Sciatic nerve (tissue), 2 donors: ENCODE results near the gene ATAD3B. TPM values are rescaled to one million over a fixed set of nuclear protein-coding genes. Genes with fewer than 3 reads are reported as not detected.

Experiments
- ATAC-seq: fragments of 200-7000 bp; cut with Tn5 transposase; one replicate; pipeline ENCODE4 v1.9.1; 2020; ENCODE audit warnings: mild to moderate bottlenecking, moderate library complexity
- DNase-seq: peaks from one replicate; pipeline ENCODE4 v3.0.0-alpha.2; 2020; ENCODE audit warnings: low spot score
- intact Hi-C: fragments of 100-400 bp; cut with DNase I; formaldehyde crosslinking; loops from one replicate; pipeline ENCODE4 v1.14.2; 2022
- total RNA-seq: library from RNA; stranded (reverse); fragmentation: NEBNext Ultra II Directional; extraction: Animal tissue kit (Norgen Biotek cat#: 25700); gene quantifications from one replicate; pipeline ENCODE4 v1.2.1, GENCODE V29; 2021
- donor health status: DM: no; HTN: no; CAD: no.
- donor health status: DM: no; HTN: no; CAD: no.

ATAD3B gene
- total RNA-seq, 1 donor from 2014 or later: 28.6 TPM

DNA sequence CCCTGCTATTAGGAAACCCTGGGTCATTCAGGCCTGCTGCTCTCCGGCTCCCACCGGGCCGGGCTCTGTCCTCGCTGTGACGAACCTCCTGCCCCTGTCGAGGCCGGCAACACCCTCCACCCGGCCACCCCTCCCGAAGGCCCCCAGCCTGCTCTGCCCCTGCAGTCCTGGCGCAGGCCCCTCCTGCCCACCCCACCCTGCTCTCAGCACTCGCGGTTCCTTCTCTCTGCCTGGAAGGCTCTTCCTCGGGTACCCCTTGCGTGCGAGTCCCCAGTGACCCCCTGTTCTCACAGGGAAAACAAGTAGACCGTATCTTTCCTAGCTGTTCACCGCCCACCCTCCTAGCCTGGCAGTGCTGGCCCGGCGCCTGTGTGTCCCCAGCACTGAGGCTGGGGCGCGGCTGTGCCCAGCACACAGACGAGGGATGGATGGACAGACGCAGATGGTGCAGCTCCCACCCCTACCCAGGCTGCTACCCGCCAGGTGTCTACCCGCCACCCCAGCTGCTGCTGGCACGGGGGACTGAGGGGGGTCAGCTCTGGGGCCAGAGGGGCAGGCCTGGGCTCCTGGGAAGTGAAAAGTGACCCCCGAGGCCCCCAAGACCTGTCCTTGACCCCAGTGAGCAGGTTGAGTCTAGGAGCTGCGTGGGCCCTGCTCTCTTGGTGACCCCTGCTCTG is 39.2 kb upstream of the ATAD3B start:
- no peak for DNase-seq
- intact Hi-C loops: no loop called here
- peak; percentile 0 for ATAC-seq

DNA sequence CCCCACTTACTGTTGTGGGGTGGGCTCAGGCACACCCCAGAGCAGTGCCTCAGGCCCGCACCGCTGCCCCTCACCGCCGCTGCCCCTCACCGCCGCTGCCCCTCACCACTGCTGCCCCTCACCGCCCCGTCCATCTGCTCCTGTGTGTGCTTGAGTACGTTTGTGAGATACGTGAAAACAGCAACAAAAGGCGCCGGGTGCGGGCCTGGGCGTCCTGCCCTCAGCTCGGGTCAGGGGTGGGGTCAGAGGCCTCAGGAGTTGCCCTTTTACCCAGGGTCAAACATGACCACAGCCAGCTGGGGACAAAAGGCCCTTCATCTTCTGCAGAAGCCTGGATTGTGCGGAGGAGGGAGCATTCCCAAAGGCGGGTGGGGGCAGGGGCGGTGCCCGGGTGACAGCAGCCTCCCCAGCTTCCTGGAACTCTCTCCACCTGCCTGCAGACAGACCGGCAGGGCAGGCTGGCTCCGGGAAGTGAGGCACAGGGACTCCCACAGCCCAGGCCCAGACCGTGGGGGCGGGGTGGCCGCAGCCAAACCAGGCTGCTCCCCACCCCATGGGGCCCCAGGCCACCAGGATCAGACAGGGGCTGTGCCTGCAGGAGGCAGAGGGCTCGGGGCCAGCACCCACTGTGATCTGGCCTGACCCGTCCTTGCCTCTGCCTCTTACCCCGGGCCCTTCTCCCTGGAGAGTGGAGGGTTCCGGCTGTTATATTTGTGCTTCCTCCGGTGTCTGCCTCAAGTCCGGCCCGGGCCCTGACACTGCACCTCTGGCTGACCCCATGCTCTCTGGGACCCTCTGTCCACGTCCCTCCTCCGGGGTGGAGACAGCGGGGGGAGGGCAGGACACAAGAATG is 38.4 kb upstream of the ATAD3B start:
- peak; percentile 33 for ATAC-seq
- peak; percentile 82 for DNase-seq
- intact Hi-C loops: no loop called here

DNA sequence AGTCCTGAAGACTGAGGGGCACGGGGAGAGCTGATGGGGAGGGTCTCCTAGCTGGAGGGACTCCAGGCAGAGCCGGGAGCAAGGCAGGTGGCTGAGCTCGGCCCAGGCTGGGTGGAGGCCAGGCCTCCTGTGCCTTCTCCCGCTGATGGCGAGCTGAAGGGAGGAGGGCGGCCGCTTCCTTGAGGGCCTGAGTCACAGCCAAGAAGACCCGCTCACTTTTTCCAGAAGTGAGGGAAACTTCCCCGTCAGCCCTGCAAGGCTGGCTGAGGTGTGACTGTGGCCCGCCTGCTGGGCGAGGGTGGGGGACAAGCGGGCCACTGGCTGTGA is 37.8 kb upstream of the ATAD3B start:
- DNase-seq (no peak), ATAC-seq (no peak)
- intact Hi-C loops: no loop called here

DNA sequence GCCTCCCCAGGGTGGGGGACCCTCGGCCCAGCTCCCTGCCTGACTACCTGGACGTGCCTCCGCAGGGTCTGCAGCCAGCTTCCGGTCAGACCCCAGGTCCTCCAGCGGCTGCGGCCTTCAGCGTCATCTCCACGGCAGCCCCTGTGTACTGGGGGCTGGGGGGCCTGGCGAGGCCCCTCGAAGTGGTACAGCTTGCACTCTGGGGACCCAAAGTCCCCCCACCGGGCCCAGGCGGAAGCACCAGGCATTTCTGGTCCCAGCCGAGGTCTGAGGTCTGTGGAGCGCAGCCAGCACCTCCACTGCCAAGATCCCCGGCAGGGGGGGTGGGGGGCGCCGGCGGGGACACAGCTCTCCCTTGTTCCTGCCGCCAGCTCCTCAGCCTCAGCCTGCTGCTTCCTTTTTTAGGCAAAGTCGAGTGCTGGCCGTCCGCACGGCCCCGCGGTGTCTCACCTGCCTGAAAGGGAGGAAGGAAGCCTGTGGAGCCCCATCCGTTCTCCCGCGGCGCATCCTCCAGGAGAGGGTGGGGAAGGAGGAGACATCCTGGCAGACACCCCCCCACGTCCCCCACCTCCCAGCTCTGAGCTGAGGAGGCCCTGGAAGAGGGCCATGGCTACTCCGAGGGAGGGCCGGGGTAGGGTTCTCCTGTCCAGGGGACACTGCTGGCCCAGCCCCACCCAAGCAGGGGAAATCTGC is 37.3 kb upstream of the ATAD3B start:
- DNase-seq (peak; percentile 85), ATAC-seq (peak; percentile 40)
- intact Hi-C loops: no loop called here

DNA sequence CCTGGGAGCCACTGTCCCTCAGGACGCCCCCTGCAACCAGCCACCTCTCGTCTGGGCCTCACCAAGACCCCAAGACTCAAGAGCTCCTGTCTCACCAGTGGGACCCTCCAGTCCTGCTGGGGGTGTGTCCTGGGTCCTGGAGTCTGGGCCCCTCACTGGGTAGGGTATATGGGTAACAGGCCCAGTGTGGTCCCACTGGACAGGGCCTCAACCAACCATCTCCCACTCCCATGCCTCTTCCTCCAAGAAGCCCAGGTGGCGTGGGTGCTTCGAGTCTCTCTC is 36.8 kb upstream of the ATAD3B start:
- ATAC-seq (no peak), DNase-seq (no peak)
- intact Hi-C loops: no loop called here

DNA sequence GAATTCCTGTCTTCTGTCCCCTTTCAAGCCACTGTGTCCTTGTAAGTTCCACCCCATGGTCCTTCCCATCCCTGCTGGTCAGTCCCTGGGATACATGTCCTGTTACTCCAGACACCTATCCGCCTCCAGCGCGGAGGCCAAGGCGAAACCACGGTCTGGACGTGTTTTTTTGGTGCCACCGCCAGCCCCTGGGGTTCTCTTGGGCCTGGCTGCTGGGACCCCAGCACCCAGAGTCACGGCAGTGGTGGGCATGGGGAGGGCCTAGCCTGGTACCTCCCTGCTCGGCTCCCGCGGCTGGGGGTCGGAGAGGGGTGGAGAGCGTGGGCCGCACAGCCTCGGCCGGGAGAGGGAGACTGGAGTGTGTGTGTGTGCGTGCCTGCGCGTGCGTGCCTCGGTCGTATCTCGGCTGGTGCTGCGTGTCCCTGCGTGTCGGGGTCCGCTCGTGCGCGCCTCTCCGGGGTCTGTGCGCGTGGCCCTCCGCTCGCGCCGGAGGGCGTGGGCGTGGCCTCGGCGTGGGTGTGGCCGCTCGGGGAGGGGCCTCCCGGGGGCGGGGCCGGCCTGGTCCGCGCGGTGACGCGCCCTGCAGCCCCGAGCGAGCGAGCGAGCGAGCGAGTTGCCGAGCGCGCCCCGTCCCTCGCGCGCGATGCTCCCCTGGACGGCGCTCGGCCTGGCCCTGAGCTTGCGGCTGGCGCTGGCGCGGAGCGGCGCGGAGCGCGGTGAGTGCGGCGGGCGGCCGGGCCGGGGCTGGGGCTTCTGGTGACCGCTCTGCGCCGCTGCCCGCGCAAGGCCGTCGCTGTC is 36.3 kb upstream of the ATAD3B start, which contains the start of gene VWA1:
TSS of gene VWA1 (plus strand) at position 585 of the 798 bp plus-strand sequence. CDS start at position 644, 59 bp downstream.
- DNase-seq (peak; percentile 86), ATAC-seq (peak; percentile 35)
- intact Hi-C loops: no loop called here

DNA sequence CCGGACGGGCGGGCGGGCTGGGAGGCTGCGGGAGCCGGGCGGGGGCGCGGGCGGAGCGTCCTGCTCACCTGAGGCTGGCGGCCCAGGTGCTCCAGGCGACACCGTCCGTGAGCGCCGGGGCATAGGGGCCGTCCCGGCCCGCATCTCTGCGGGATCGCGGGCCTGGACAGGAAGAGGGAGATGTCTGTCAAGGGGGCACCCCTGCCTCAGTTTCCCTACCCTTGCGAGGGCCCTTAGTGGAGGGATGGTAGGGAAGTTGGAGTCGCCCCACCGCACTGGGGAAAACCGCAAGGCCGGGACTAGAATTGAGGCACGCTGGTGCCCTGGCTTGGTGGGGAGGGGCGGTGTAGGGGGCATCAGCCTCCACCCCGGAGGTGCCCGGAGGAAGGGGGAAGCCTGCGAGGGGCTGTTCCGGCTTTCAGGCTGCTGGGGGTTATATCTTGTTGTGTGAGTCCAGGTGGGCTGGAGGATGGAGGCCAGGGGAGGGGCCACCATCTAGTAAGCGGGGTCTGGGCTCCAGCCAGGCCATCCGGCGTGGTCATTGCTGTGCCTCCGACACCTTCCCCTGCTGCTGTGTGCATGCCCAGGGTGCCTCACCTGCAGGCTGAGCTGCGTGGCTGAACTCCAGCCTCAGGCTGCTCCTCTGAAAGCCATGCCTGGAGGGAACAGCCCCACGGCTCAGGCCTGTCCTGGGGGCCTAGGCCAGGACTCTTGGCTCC is 35.5 kb upstream of the ATAD3B start:
- no peak for ATAC-seq
- intact Hi-C loops: no loop called here
- DNase-seq: no peak

DNA sequence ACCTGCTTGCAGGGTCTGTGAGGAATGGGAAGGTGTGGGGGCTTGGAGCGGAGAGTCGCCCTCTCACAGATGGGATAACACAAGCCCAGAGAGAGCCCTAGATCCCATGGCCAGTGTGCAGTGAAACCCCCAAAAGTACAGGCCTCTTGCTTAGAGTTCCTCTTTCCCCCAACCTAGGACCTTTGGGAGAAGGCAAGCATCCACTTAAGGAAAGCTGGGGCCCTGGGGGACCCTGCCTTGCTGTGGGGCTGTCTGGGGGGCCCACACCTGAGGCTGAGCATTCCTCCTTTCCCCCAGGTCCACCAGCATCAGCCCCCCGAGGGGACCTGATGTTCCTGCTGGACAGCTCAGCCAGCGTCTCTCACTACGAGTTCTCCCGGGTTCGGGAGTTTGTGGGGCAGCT is 34.9 kb upstream of the ATAD3B start:
- no peak for ATAC-seq
- intact Hi-C loops: no loop called here
- DNase-seq: no peak

DNA sequence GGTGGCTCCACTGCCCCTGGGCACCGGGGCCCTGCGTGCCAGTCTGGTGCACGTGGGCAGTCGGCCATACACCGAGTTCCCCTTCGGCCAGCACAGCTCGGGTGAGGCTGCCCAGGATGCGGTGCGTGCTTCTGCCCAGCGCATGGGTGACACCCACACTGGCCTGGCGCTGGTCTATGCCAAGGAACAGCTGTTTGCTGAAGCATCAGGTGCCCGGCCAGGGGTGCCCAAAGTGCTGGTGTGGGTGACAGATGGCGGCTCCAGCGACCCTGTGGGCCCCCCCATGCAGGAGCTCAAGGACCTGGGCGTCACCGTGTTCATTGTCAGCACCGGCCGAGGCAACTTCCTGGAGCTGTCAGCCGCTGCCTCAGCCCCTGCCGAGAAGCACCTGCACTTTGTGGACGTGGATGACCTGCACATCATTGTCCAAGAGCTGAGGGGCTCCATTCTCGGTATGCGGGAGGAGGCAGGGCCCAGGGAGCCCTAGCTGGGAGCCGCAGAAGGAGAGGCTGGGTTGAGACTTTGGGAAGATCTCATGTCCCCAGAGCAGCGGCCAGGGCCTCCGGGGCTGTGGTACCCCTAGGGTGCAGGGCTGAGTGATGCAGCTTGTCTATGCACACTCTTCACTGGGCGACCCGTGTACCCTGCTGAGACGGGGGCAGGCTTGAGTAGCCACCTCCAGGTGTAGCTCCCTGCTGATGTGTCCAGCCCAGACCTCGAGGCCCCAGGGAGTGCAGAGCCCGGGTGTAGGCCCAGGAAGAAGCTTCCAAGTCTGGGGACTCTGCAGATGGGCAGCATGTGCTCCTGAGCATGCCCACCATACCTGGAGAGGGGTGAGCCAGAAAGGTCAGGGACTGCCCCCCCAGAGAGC is 34.3 kb upstream of the ATAD3B start:
- DNase-seq: no peak
- intact Hi-C loops: no loop called here
- ATAC-seq: no peak

DNA sequence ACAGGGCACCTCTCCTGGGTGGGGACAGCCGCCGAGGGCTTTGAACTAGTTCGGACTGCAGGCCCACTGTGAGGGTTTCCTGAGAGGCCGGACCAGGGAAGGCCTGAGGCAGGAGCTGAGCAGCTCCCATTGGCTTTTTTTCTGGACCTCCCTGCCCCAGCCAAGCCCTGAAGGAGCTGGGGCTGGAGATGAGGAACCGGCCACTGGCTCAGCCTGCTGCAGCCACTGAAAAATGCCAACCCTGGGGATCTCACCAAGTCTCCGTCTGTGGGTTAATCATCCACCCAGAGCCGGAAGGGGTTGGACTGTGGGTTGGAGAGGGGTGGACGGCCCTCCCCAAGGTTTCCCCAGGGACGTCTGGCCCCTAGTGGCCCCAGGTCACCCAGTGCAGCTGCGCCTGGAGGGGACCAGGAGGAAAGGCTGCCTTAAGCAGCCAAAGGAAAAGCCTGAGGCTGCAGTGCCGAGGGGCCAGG is 33.6 kb upstream of the ATAD3B start:
- no peak for DNase-seq
- intact Hi-C loops: no loop called here
- ATAC-seq: no peak

DNA sequence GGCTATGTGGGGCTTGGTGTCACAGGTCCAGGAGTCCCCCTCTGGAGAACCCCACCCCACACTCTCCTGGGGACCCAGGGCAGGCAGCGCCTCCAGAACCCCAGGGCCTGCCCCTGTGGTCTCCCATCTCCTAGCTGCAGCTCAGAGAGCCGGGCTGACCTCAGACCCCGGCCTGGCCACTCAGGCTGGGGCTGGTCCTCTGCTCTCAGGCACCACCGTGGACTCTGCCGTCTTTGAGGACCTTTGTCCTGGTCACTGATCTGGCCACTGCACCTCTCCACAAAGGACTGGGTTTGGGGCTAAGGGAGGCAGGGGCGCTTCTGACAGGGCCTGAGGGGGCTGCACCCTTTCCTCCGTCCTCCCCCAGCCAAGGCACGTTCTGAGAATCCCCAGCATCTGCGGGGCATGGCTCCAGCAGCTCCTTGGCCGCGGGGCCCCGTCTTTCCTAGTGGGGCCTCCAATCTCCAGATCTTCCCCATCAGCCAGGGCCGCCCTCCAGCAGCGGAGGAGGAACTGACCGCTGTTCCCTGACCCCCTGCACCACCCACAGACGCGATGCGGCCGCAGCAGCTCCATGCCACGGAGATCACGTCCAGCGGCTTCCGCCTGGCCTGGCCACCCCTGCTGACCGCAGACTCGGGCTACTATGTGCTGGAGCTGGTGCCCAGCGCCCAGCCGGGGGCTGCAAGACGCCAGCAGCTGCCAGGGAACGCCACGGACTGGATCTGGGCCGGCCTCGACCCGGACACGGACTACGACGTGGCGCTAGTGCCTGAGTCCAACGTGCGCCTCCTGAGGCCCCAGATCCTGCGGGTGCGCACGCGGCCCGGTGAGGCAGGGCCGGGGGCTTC is 32.8 kb upstream of the ATAD3B start:
- ATAC-seq (no peak), DNase-seq (no peak)
- intact Hi-C loops: no loop called here

DNA sequence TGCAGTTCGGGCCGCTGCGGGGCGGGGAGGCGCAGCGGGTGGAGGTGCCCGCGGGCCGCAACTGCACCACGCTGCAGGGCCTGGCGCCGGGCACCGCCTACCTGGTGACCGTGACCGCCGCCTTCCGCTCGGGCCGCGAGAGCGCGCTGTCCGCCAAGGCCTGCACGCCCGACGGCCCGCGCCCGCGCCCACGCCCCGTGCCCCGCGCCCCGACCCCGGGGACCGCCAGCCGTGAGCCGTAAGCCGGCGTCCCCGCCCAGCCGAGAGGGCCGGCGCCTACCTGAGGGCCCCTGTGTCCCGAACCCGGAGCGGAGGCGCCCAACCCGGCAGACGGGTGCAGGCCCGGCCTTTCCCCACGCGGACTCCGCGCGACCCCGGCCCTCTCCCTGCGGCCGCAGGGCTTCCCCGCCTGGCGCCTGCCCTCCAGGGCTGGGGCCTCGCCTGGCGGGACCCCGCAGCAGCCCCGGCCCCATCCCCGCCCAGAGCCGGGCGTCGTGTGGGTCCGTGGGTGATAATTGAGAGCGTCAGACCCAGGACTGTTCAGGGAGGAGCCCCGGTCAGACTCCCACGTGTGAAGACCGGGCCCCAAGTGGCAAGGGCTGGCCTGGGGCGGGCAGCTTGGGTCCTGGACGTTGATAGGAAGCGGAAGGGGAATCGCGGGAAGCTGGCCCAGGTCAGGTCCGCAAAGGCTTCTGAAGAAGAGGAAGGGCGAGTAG is 31.9 kb upstream of the ATAD3B start:
- ATAC-seq (no peak), DNase-seq (no peak)
- intact Hi-C loops: no loop called here

DNA sequence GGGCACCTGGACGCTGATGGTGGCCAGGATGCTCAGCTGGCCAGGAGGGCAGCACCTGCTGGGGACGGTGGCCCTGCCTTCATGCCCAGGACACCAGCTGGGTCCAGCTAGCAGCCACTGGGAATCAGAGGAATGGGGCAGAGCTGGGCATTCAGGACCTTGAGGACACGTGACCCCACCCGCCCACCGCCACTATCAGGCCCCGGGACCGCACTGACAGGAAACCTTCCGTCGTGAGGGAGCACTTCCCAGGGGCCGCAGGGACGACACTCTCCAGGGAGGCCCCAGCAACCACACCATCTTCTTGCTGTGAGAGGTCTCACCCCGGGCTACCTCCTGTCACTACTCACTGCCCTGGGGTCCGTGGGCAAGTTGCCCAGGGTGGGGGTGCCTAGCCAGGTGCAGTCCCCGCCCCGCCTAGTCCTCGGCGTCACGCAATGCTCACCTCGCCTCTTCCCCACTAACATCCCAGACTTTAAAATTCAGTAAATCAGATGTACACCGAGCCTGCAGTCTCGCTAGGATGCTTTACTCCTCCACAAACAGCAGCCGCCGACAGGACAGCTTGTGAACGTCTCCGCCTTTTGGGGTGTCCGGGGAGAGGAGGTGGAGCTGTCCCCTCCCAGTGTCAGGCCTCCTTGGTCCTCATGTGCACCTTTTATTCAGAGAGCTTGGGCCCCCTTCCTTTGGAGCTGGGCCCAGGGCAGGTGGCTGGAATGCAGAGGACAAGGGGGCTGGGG is 31.1 kb upstream of the ATAD3B start:
- DNase-seq (no peak), ATAC-seq (no peak)
- intact Hi-C loops: no loop called here

DNA sequence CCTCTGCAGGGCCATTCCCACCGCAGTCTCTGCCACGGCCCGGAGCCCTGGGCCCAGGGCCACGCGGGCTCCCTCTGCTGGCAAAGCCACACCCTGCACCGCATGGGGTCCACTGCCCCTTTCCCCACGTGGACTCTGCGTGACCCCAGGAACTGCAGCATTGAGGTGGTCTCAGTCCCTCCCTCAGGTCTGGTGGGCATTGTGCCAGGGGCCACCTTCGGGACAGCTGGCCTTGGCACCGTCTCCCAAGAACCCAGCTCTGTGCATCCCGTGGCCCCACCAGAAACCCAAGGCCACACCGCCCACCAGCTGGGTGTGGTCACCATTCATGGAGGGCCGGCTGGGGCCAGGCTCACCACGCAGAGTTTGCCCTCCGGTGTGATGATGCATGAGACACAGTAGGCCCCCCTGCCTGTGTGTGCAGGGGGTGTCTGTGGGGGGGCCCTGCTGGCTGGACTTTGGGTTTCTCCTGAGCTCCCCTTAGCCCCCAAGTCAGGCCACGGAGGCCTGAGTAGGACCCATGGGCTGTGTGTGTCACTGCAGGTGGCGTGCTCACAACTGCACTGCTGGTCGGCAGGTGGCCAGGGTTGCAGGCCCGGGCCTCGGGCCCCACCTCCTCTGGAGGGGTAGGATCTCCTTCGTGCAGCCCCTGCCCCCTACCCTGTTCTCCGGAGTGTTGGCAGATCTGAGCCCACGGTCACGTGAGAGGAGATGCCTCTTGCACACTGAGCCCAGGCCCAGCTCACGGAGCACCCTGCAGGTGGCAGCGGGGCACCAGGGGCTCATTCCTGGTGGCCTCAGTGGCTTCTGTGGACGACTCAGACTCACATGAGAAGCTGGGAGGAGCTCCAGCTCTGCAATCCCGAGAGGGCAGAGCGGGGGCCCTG is 30.3 kb upstream of the ATAD3B start:
- intact Hi-C loops: no loop called here
- DNase-seq (peak; percentile 80), ATAC-seq (peak; percentile 82)
